Measurements from ENCODE around the gene SH3BP5L.

- TF ChIP-seq CTCF (conservative IDR thresholded peaks at IDR 0.05; ENCODE audit: low read depth, low read length) (no peak), MAFK (IDR thresholded peaks at IDR 0.05; ENCODE audit: low read depth, low read length) (no peak), POLR2A (IDR thresholded peaks at IDR 0.05; ENCODE audit: low read depth, low read length) (no peak), MXI1 (IDR thresholded peaks at IDR 0.05; ENCODE audit: borderline replicate concordance, low read depth, low read length) (no peak), FOS (IDR thresholded peaks at IDR 0.05; ENCODE audit: low read depth, low read length) (no peak), USF2 (IDR thresholded peaks at IDR 0.05; ENCODE audit: low read depth, low read length) (no peak), MAZ (IDR thresholded peaks at IDR 0.05; ENCODE audit: borderline replicate concordance, low read depth, low read length) (no peak), NFE2L2 (IDR thresholded peaks at IDR 0.05; ENCODE audit: low read depth, low read length) (no peak), ELK1 (IDR thresholded peaks at IDR 0.05; ENCODE audit: borderline replicate concordance, low read depth, low read length) (no peak)
Measured at GRCh38 chr1:248798791-248799190, 26.9 kb downstream of the SH3BP5L start.

Measured in IMR-90 (cell line).